Measurements from ENCODE around the gene PEX1.
"Not testable (repeated sequence)": the region's sequence is repeated elsewhere in the genome, so short reads cannot be mapped to it uniquely, and the experiment has no call there.

Gene PEX1

GRCh38 chr7:92460510-92460909 is 67.8 kb downstream of the PEX1 start:
- DNase-seq (ENCODE audit: low spot score): no peak

GRCh38 chr7:92460109-92460508 is 68.2 kb downstream of the PEX1 start:
- DNase-seq (ENCODE audit: low spot score): no peak

- DNase-seq (ENCODE audit: low spot score): no peak
Observed at GRCh38 chr7:92456236-92456635, 72.1 kb downstream of the PEX1 start.

- DNase-seq (ENCODE audit: low spot score): no peak
Observed at GRCh38 chr7:92451645-92452044, 76.7 kb downstream of the PEX1 start.

- DNase-seq (ENCODE audit: low spot score): peak; percentile 50
Observed at GRCh38 chr7:92448205-92448747, 80.0 kb downstream of the PEX1 start.

- peak; percentile 96 for DNase-seq (ENCODE audit: low spot score)
Observed at GRCh38 chr7:92447345-92448204, 80.7 kb downstream of the PEX1 start, which contains the start of gene GATAD1. Gene GATAD1, plus strand, starts transcription at chr7:92447482. Its CDS starts 248 bp downstream, at chr7:92447730.

GRCh38 chr7:92446869-92447344 is 81.4 kb downstream of the PEX1 start:
- no peak for DNase-seq (ENCODE audit: low spot score)

GRCh38 chr7:92442720-92443119 is 85.6 kb downstream of the PEX1 start:
- DNase-seq (ENCODE audit: low spot score): not testable (repeated sequence)

- no peak for DNase-seq (ENCODE audit: low spot score)
Observed at GRCh38 chr7:92437956-92438491, 90.3 kb downstream of the PEX1 start.
